K562 (cell line): ENCODE results near the gene PCNX4. TPM values are rescaled to one million over a fixed set of nuclear protein-coding genes. Genes with fewer than 3 reads are reported as not detected.

Experiments used
- CBFA2T3 ChIP-seq: fragments of 450-650 bp; IDR thresholded peaks from 2 replicates; pipeline ENCODE4 v1.6.1; 2017
- CCAR2 ChIP-seq: fragments of 200-400 bp; formaldehyde crosslinking; IDR thresholded peaks from 2 replicates; pipeline ENCODE4 v1.6.1; 2017; ENCODE audit warnings: mild to moderate bottlenecking, low read depth, low read length
- CTBP1 ChIP-seq: fragments of 450-650 bp; IDR thresholded peaks from 2 replicates; pipeline ENCODE4 v1.6.1; 2016; ENCODE audit warnings: borderline replicate concordance
- DEAF1 ChIP-seq: fragments of 450-650 bp; formaldehyde crosslinking; IDR thresholded peaks from 2 replicates; pipeline ENCODE4 v1.4.0; 2020; ENCODE audit warnings: mild to moderate bottlenecking, moderate library complexity
- FOXM1 ChIP-seq, 2 experiments: fragments of 450-650 bp in 1 of 2; sonication (generic) in 1 of 2; formaldehyde crosslinking in 1 of 2; IDR thresholded peaks; 2 replicates each; pipeline versions ENCODE4 v1.6.1 to v1.9.0; 2017 to 2022; ENCODE audit warnings: low read depth in 2 of 2, mild to moderate bottlenecking in 2 of 2, missing genetic modification reagents in 1 of 2, moderate library complexity in 1 of 2
- HMGN3 ChIP-seq: IDR thresholded peaks from 2 replicates; pipeline ENCODE4 v1.6.1; 2011; ENCODE audit warnings: borderline replicate concordance, low read depth, mild to moderate bottlenecking, mixed read lengths, low read length; ENCODE audit not compliant: insufficient read length; ENCODE audit errors: extremely low read depth
- JUN ChIP-seq, 2 experiments: sonication (generic) in 1 of 2; formaldehyde crosslinking in 1 of 2; IDR thresholded peaks; 2 replicates each; pipeline versions ENCODE4 v1.6.1 to v1.8.0; 2012 to 2022; ENCODE audit warnings: borderline replicate concordance in 2 of 2, mild to moderate bottlenecking in 2 of 2, improper control_type of control experiment in 1 of 2, low read depth in 1 of 2, low read length in 1 of 2, missing genetic modification reagents in 1 of 2
- JUNB ChIP-seq: fragments of 450-650 bp; formaldehyde crosslinking; conservative IDR thresholded peaks from 2 replicates; pipeline ENCODE4 v1.4.0; 2020; ENCODE audit warnings: mild to moderate bottlenecking
- JUND ChIP-seq, 2 experiments: IDR thresholded peaks; 2 replicates in 1 of 2; 3 replicates in 1 of 2; pipeline ENCODE4 v1.6.1; 2011; ENCODE audit warnings: borderline replicate concordance in 2 of 2, low read depth in 2 of 2, low read length in 2 of 2, improper control_type of control experiment in 1 of 2, missing biosample characterization in 1 of 2, missing genetic modification characterization in 1 of 2, missing genetic modification reagents in 1 of 2
- MAFF ChIP-seq: IDR thresholded peaks from 2 replicates; pipeline ENCODE4 v1.6.1; 2012; ENCODE audit warnings: low read length, improper control_type of control experiment
- MAFG ChIP-seq: fragments of 450-650 bp; conservative IDR thresholded peaks from 2 replicates; pipeline ENCODE4 v1.6.1; 2016; ENCODE audit warnings: missing genetic modification characterization, missing compliant biosample characterization
- MAFK ChIP-seq: IDR thresholded peaks from 2 replicates; pipeline ENCODE4 v1.6.1; 2011; ENCODE audit warnings: low read length, improper control_type of control experiment
- MECOM ChIP-seq: fragments of 250-450 bp; sonication (Bioruptor Pico); IDR thresholded peaks from 2 replicates; pipeline ENCODE4 v1.8.0; 2022; ENCODE audit warnings: inconsistent platforms
- MLLT1 ChIP-seq, 2 experiments: fragments of 450-650 bp; IDR thresholded peaks; 2 replicates each; pipeline ENCODE4 v1.6.1; 2016
- NUFIP1 ChIP-seq: fragments of 450-650 bp; IDR thresholded peaks from 2 replicates; pipeline ENCODE4 v1.6.1; 2018; ENCODE audit not compliant: partially characterized antibody
- PRPF4 ChIP-seq: fragments of 200-400 bp; formaldehyde crosslinking; IDR thresholded peaks from one replicate; pipeline ENCODE4 v1.6.1; 2017; ENCODE audit warnings: low read length, low read depth, mild to moderate bottlenecking; ENCODE audit not compliant: insufficient read depth, poor library complexity, severe bottlenecking
- RB1 ChIP-seq: fragments of 450-650 bp; IDR thresholded peaks from 2 replicates; pipeline ENCODE4 v1.6.1; 2017; ENCODE audit warnings: low read depth, mild to moderate bottlenecking
- SMARCC2 ChIP-seq: fragments of 450-650 bp; IDR thresholded peaks from 2 replicates; pipeline ENCODE4 v1.6.1; 2017; ENCODE audit warnings: antibody characterized with exemption, moderate library complexity, mild to moderate bottlenecking, low read depth
- TCF7 ChIP-seq: sonication (generic); IDR thresholded peaks from 2 replicates; pipeline ENCODE4 v1.6.1; 2016; ENCODE audit warnings: antibody characterized with exemption, borderline replicate concordance
- TSC22D4 ChIP-seq: fragments of 450-650 bp; IDR thresholded peaks from 2 replicates; pipeline ENCODE4 v1.6.1; 2016; ENCODE audit warnings: missing genetic modification characterization, missing biosample characterization, control low read depth
- XRCC4 ChIP-seq: IDR thresholded peaks from one replicate; pipeline ENCODE4 v1.6.1; 2011; ENCODE audit not compliant: insufficient read depth, insufficient read length; ENCODE audit errors: extremely low read depth
- ZNF384 ChIP-seq: IDR thresholded peaks from 2 replicates; pipeline ENCODE4 v1.6.1; 2012; ENCODE audit warnings: low read depth, low read length, improper control_type of control experiment
- ZSCAN32 ChIP-seq: fragments of 450-650 bp; formaldehyde crosslinking; IDR thresholded peaks from 2 replicates; pipeline ENCODE4 v1.4.0; 2020; ENCODE audit warnings: mild to moderate bottlenecking, moderate library complexity
- polyA plus RNA-seq, 8 experiments: library from polyadenylated mRNA; depleted of rRNA in 4 of 8; stranded (reverse) in 5 of 8; unstranded in 3 of 8; fragments of >200 nt; fragmentation: Nextera tagmentation in 2 of 8; fragmentation: Illumina TruSeq in 1 of 8; extraction: Ambion mirVana in 2 of 8; extraction: Trizol in 1 of 8; gene quantifications; 2 replicates each; pipeline versions ENCODE4 v1.2.1 to v1.2.3, GENCODE V29; 2011 to 2014; ENCODE audit warnings: inconsistent platforms in 1 of 8, missing spikeins in 1 of 8
- total RNA-seq, 7 experiments: library from RNA; depleted of rRNA in 6 of 7; stranded (reverse); fragments of >200 nt in 6 of 7; fragmentation: Illumina TruSeq in 2 of 7; extraction: Trizol in 2 of 7; gene quantifications; 2 replicates each; pipeline versions ENCODE4 v1.2.1 to v1.2.3, GENCODE V29; 2011 to 2021; ENCODE audit warnings: low replicate concordance in 1 of 7

PCNX4 gene
- total and polyA plus RNA-seq, 9 of the 15 experiments (the other 6 are each of a cell fraction or from before 2014, with no cell fraction given) = 10.0 to 41.2 (median 22.4) TPM

GRCh38 chr14:60196291-60196690 is 104.6 kb downstream of the PCNX4 start (continued):
- TF ChIP-seq DEAF1 (CRISPR knock-in tag) = no peak
- TF ChIP-seq NUFIP1 = no peak
- TF ChIP-seq JUN (IDR thresholded peaks at IDR 0.05; ENCODE audit: borderline replicate concordance, low read depth, low read length) = no peak
- TF ChIP-seq JUN (CRISPR knock-in tag; IDR thresholded peaks at IDR 0.05; ENCODE audit: borderline replicate concordance) = no peak
- peak; percentile 34; the same call in 1 of the 2 replicates for TF ChIP-seq CTBP1
- TF ChIP-seq XRCC4 = no peak
- TF ChIP-seq SMARCC2 = 0 out of 2 replicates have a peak, but pooled peaks have one; percentile 32
- peak; percentile 86 for TF ChIP-seq MAFG (tag)
- peak; percentile 38; the same call in 1 of the 2 replicates for TF ChIP-seq CBFA2T3
- no peak for TF ChIP-seq JUNB
- TF ChIP-seq ZSCAN32 (CRISPR knock-in tag) = no peak
- peak; percentile 57 for TF ChIP-seq ZNF384
- TF ChIP-seq MAFF = peak; percentile 72
- TF ChIP-seq RB1 = no peak
- TF ChIP-seq MAFK = 0 out of 2 replicates have a peak, but pooled peaks have one; percentile 24
- no peak for TF ChIP-seq TSC22D4 (tag)
- TF ChIP-seq MLLT1 (IDR thresholded peaks at IDR 0.05) = peak in 1 of 2 experiments; percentile 83; a peak in 2 of 4 replicates
- TF ChIP-seq FOXM1 (IDR thresholded peaks at IDR 0.05; ENCODE audit: low read depth) = 0 out of 2 replicates have a peak, but pooled peaks have one; percentile 10
- no peak for TF ChIP-seq FOXM1 (CRISPR knock-in tag; IDR thresholded peaks at IDR 0.05; ENCODE audit: low read depth)
- TF ChIP-seq JUND (IDR thresholded peaks at IDR 0.05; ENCODE audit: borderline replicate concordance, low read depth, low read length) = no peak
- 0 out of 3 replicates have a peak, but pooled peaks have one; percentile 45 for TF ChIP-seq JUND (tag; IDR thresholded peaks at IDR 0.05; ENCODE audit: borderline replicate concordance, low read depth, low read length)
- no peak for TF ChIP-seq PRPF4
- no peak for TF ChIP-seq TCF7
- TF ChIP-seq CCAR2 = no peak
- TF ChIP-seq HMGN3 = no peak
- TF ChIP-seq MECOM (CRISPR knock-in tag) = peak; percentile 42; the same call in 1 of the 2 replicates
- TF ChIP-seq, all 486 proteins: peak for 26
